IMR-90 (cell line): ENCODE data around the gene ANKH. TPM values are rescaled to one million over a fixed set of nuclear protein-coding genes. Genes with fewer than 3 reads are reported as not detected.

ENCODE experiments used
- ATAC-seq: fragments of 200-7000 bp; cut with Tn5 transposase; 2 replicates; pipeline ENCODE4 v1.9.1; 2020; ENCODE audit warnings: low read depth, mild to moderate bottlenecking, moderate library complexity
- BruUV-seq: library from RNA; stranded (reverse); fragments of 400-500 nt; replicated peaks from 2 replicates; lab custom pipeline; 2021; lab: Mats Ljungman, UMichigan
- CTCF ChIA-PET: fragments of 300-600 bp; formaldehyde crosslinking; extraction: SDS; loops from one replicate; lab custom pipeline; 2021; ENCODE audit warnings: antibody characterized with exemption; lab: Yijun Ruan, JAX
- POLR2A ChIA-PET: fragments of 300-600 bp; sonication (Branson Sonifier 250); formaldehyde crosslinking; loops from one replicate; lab custom pipeline; 2022; ENCODE audit warnings: antibody characterized with exemption; ENCODE audit not compliant: unreplicated experiment; lab: Charles Lee
- DNase-seq: peaks from one replicate; pipeline ENCODE4 v3.0.0; 2013
- H2AFZ ChIP-seq: replicated peaks from 2 replicates; pipeline ENCODE3; 2013; ENCODE audit warnings: low read length, mild to moderate bottlenecking; ENCODE audit not compliant: poor library complexity
- H2AK5ac ChIP-seq: 2 replicates; pipeline ENCODE4 v1.6.1; 2013; ENCODE audit warnings: low read depth, low read length, inconsistent platforms
- H2AK9ac ChIP-seq: replicated peaks from 2 replicates; pipeline ENCODE3; 2013; ENCODE audit warnings: mild to moderate bottlenecking, low read depth, low read length, moderate library complexity; ENCODE audit not compliant: poor library complexity
- H2BK120ac ChIP-seq: 2 replicates; pipeline ENCODE4 v1.6.1; 2013; ENCODE audit warnings: low read depth, low read length, inconsistent platforms
- H2BK15ac ChIP-seq: 3 replicates; pipeline ENCODE4 v1.6.1; 2013; ENCODE audit warnings: low read depth, low read length, inconsistent platforms
- H2BK20ac ChIP-seq: 2 replicates; pipeline ENCODE4 v1.6.1; 2013; ENCODE audit warnings: low read depth, mild to moderate bottlenecking, inconsistent platforms, low read length, moderate library complexity
- H2BK5ac ChIP-seq: 2 replicates; pipeline ENCODE4 v1.6.1; 2013; ENCODE audit warnings: mild to moderate bottlenecking, low read depth, low read length, inconsistent platforms; ENCODE audit not compliant: poor library complexity, severe bottlenecking
- H3K14ac ChIP-seq: replicated peaks from 2 replicates; pipeline ENCODE4 v1.6.1; 2013; ENCODE audit warnings: low read depth, low read length, inconsistent platforms
- H3K18ac ChIP-seq: 2 replicates; pipeline ENCODE4 v1.6.1; 2013; ENCODE audit warnings: low read depth, low read length, control low read depth
- H3K23ac ChIP-seq: 2 replicates; pipeline ENCODE4 v1.6.1; 2013; ENCODE audit warnings: low read depth, low read length, inconsistent platforms
- H3K27ac ChIP-seq: 2 replicates; pipeline ENCODE4 v1.5.1; 2013; ENCODE audit warnings: mild to moderate bottlenecking, control low read depth, low read length; ENCODE audit not compliant: insufficient read depth
- H3K27me3 ChIP-seq: 2 replicates; pipeline ENCODE4 v1.6.1; 2013; ENCODE audit warnings: low read length; ENCODE audit not compliant: control insufficient read depth, insufficient read depth
- H3K36me3 ChIP-seq: 2 replicates; pipeline ENCODE4 v1.6.1; 2013; ENCODE audit warnings: low read length, mixed read lengths; ENCODE audit not compliant: control insufficient read depth, insufficient read depth
- H3K4ac ChIP-seq: 2 replicates; pipeline ENCODE4 v1.6.1; 2013; ENCODE audit warnings: low read depth, low read length, inconsistent platforms
- H3K4me1 ChIP-seq: 2 replicates; pipeline ENCODE4 v1.6.1; 2013; ENCODE audit warnings: low read length, mixed read lengths; ENCODE audit not compliant: control insufficient read depth, insufficient read depth
- H3K4me2 ChIP-seq: 2 replicates; pipeline ENCODE4 v1.6.1; 2013; ENCODE audit warnings: low read depth, mild to moderate bottlenecking, control low read depth, low read length, moderate library complexity
- H3K4me3 ChIP-seq: 2 replicates; pipeline ENCODE4 v1.5.1; 2013; ENCODE audit warnings: low read depth, mild to moderate bottlenecking, control low read depth, low read length, moderate library complexity; ENCODE audit not compliant: insufficient read depth
- H3K56ac ChIP-seq: 2 replicates; pipeline ENCODE4 v1.6.1; 2013; ENCODE audit warnings: low read length, inconsistent platforms; ENCODE audit not compliant: insufficient read depth; ENCODE audit errors: extremely low read depth
- H3K79me1 ChIP-seq, 2 experiments: 2 replicates each; pipeline ENCODE4 v1.6.1; 2013; ENCODE audit warnings: low read length in 2 of 2, inconsistent platforms in 1 of 2, low read depth in 1 of 2
- H3K9ac ChIP-seq: 2 replicates; pipeline ENCODE4 v1.6.1; 2013; ENCODE audit warnings: low read depth, low read length, control low read depth
- H3K9me1 ChIP-seq: 2 replicates; pipeline ENCODE4 v1.6.1; 2013; ENCODE audit warnings: low read length, inconsistent platforms; ENCODE audit not compliant: insufficient read depth
- H3K9me3 ChIP-seq: 2 replicates; pipeline ENCODE4 v1.6.1; 2013; ENCODE audit warnings: low read length; ENCODE audit not compliant: control insufficient read depth, insufficient read depth
- H4K20me1 ChIP-seq: 2 replicates; pipeline ENCODE4 v1.6.1; 2013; ENCODE audit warnings: low read length, inconsistent platforms; ENCODE audit not compliant: insufficient read depth
- H4K5ac ChIP-seq: 2 replicates; pipeline ENCODE4 v1.6.1; 2013; ENCODE audit warnings: mild to moderate bottlenecking, low read depth, low read length, control low read depth
- H4K8ac ChIP-seq, 2 experiments: 2 replicates each; pipeline ENCODE4 v1.6.1; 2013; ENCODE audit warnings: low read depth in 2 of 2, low read length in 2 of 2, control low read depth in 1 of 2, inconsistent platforms in 1 of 2
- H4K91ac ChIP-seq: 2 replicates; pipeline ENCODE4 v1.6.1; 2013; ENCODE audit warnings: low read depth, low read length, inconsistent platforms; ENCODE audit not compliant: insufficient read depth
- CEBPB ChIP-seq: IDR thresholded peaks from 2 replicates; pipeline ENCODE4 v1.6.1; 2012; ENCODE audit warnings: low read depth, low read length, improper control_type of control experiment
- ELK1 ChIP-seq: fragments of 150-350 bp; IDR thresholded peaks from 2 replicates; pipeline ENCODE4 v1.6.1; 2016; ENCODE audit warnings: low read depth, mild to moderate bottlenecking, low read length, moderate library complexity, borderline replicate concordance
- FOS ChIP-seq: fragments of 150-350 bp; IDR thresholded peaks from 2 replicates; pipeline ENCODE4 v1.6.1; 2016; ENCODE audit warnings: low read depth, low read length
- POLR2A ChIP-seq: IDR thresholded peaks from 2 replicates; pipeline ENCODE4 v1.6.1; 2012; ENCODE audit warnings: mild to moderate bottlenecking, low read depth, low read length
- RFX5 ChIP-seq: IDR thresholded peaks from 2 replicates; pipeline ENCODE4 v1.8.0; 2012; ENCODE audit warnings: low read depth, mild to moderate bottlenecking, low read length, moderate library complexity
- WGBS, 2 experiments: methylation state at CpG; one replicate each; pipeline versions ENCODE4 v1.1.5 to v1.1.7; 2013; ENCODE audit warnings: missing lambda C conversion rate in 2 of 2; ENCODE audit not compliant: insufficient read length in 1 of 2; ENCODE audit errors: extremely low coverage in 2 of 2; 5-methylcytosine and 5-hydroxymethylcytosine counted together
- dilution Hi-C: fragments of 300-500 bp; cut with HindIII; formaldehyde crosslinking; loops from one replicate; pipeline ENCODE4 v1.14.3; 2018; ENCODE audit warnings: low sequenced_read_pairs; ENCODE audit not compliant: unreplicated experiment
- in situ Hi-C: fragments of 300-500 bp; cut with MboI; formaldehyde crosslinking; loops from 3 replicates; pipeline ENCODE4 v1.14.3; 2019; ENCODE audit warnings: low sequenced_read_pairs, inconsistent platforms, mixed read lengths
- intact Hi-C: fragments of 100-400 bp; cut with micrococcal nuclease; formaldehyde crosslinking; loops from 2 replicates; pipeline ENCODE4 v1.10.0; 2022
- polyA plus RNA-seq, 3 experiments: library from polyadenylated mRNA; depleted of rRNA; stranded (reverse); fragments of >200 nt; gene quantifications; 2 replicates each; pipeline ENCODE4 v1.2.3, GENCODE V29; 2012; ENCODE audit warnings: low replicate concordance in 1 of 3
- total RNA-seq: library from RNA; depleted of rRNA; stranded (reverse); fragments of >200 nt; gene quantifications from 2 replicates; pipeline ENCODE4 v1.2.3, GENCODE V29; 2012
- TF ChIP-seq, protein P1 (sequence below): fragments of 150-350 bp; IDR thresholded peaks from 2 replicates; pipeline ENCODE4 v1.6.1; 2017; ENCODE audit warnings: mild to moderate bottlenecking, antibody characterized with exemption, low read length, low read depth

The ANKH gene
- total and polyA plus RNA-seq, 2 of the 4 experiments (the other 2 are of a cell fraction) = 5.2 to 17.2 TPM

DNA sequence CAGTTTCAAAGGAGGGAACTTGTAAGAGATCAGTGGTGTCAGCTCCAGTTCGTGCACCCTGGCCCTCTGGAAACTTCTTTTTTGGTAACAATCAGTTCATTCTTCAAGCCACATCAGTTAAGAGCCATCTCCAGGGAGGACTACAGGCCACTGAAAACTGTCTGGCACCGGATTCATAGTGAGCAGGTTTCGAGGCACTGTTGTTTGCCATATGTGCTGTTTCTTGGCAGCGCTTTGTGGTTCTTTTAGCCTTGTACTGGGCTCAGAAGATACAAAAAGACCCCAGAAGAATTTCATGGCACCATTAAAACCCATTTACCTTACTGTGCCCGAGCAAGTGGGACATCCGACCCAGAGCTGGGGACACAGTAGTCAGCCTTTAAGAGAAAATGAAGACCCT is 138.6 kb downstream of the ANKH start:
- no TSS peak for BruUV-seq
- no peak overlapping the region for H2BK5ac ChIP-seq
- in situ Hi-C loops = no loop called here
- no peak overlapping the region for H4K8ac ChIP-seq
- H3K27ac ChIP-seq = no peak overlapping the region
- 0 out of 2 replicates have a peak, but pooled peaks cover 3% of the 10 kb centered on the region for H3K9me1 ChIP-seq
- no peak overlapping the region for H4K5ac ChIP-seq
- no peaks in the 10 kb centered on the region for H3K79me1 ChIP-seq
- no peak overlapping the region for H2AFZ ChIP-seq
- no peak overlapping the region for H3K4me2 ChIP-seq
- H3K56ac ChIP-seq = no peak overlapping the region
- H2AK9ac ChIP-seq = no peak overlapping the region
- POLR2A ChIA-PET = no interaction called here
- H2BK20ac ChIP-seq = no peak overlapping the region
- no peak overlapping the region for H2BK120ac ChIP-seq
- no peak overlapping the region for H3K4ac ChIP-seq
- H3K14ac ChIP-seq = no peak overlapping the region
- TF ChIP-seq CEBPB = no peak
- TF ChIP-seq, protein P1, sequence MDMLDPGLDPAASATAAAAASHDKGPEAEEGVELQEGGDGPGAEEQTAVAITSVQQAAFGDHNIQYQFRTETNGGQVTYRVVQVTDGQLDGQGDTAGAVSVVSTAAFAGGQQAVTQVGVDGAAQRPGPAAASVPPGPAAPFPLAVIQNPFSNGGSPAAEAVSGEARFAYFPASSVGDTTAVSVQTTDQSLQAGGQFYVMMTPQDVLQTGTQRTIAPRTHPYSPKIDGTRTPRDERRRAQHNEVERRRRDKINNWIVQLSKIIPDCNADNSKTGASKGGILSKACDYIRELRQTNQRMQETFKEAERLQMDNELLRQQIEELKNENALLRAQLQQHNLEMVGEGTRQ = no peak
- no peak for TF ChIP-seq RFX5
- no peak for TF ChIP-seq FOS
- no peak for TF ChIP-seq POLR2A
- no peak for TF ChIP-seq ELK1
- H4K20me1 ChIP-seq = no peaks in the 10 kb centered on the region
- dilution Hi-C loops = no loop called here
- H3K4me1 ChIP-seq = no peaks in the 10 kb centered on the region
- no peak overlapping the region for H4K91ac ChIP-seq
- H3K18ac ChIP-seq = no peak overlapping the region
- 68% methylated on average over 3 of the region's 6 CpGs; no CpG with 5 or more reads in 1 of the 2 experiments for whole genome bisulfite sequencing, 2 experiments
- H2BK15ac ChIP-seq = no peak overlapping the region
- no peaks in the 10 kb centered on the region for H3K27me3 ChIP-seq
- CTCF ChIA-PET = no interaction called here
- DNase-seq (no peak), ATAC-seq (no peak)
- no peak overlapping the region for H3K9ac ChIP-seq
- 0 out of 2 replicates have a peak overlapping the region, but pooled peaks have one; percentile 49 for H3K23ac ChIP-seq
- H2AK5ac ChIP-seq = no peak overlapping the region
- no peaks in the 10 kb centered on the region for H3K9me3 ChIP-seq
- H3K4me3 ChIP-seq = no peak overlapping the region
- intact Hi-C loops = no loop called here
- no peaks in the 10 kb centered on the region for H3K36me3 ChIP-seq
